Measurements from ENCODE around the gene SLC4A5. TPM values are rescaled to one million over a fixed set of nuclear protein-coding genes. Genes with fewer than 3 reads are reported as not detected.

The SLC4A5 gene
- total RNA-seq, 4 donors from 2014 or later: 18.3 to 94.5 (median 59.8) TPM

DNA sequence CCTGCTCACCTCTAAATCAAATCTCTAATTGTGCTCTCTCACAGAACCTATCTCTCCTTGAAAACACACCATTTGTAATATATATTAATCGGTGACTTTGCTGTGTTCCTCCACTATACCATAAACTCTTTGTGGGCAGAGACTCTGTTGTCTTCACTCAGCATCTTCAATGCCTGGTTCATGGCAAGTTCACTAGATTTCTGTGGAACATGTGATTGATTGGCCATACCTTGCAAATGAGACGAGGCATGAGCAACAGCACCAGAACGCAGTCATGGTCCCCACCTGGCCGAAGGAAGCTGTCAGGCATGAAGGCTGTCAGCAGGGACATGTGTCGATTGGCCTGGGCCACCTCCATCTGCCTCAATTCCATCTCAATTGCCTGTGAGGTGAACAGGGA, 25.3 kb upstream of the SLC4A5 start:
- WGBS, 2 donors: 93 to 95% methylated on average over 4 to 5 of the region's 5 CpGs
- intact Hi-C loops (cut with DNase I): no loop called here
- Histone ChIP-seq H3K27ac (no peak overlapping the region), H3K4me1 (peaks cover 0 to 8% of the 10 kb centered on the region in 2 donors), H3K9me3 (no peaks in the 10 kb centered on the region), H3K4me3 (replicated peaks in 1 of 3) (no peak overlapping the region), H3K36me3 (peaks cover 74 to 78% of the 10 kb centered on the region in 2 donors), H3K27me3 (no peaks in the 10 kb centered on the region)
- no peak for DNase-seq
- TF ChIP-seq, protein P1, sequence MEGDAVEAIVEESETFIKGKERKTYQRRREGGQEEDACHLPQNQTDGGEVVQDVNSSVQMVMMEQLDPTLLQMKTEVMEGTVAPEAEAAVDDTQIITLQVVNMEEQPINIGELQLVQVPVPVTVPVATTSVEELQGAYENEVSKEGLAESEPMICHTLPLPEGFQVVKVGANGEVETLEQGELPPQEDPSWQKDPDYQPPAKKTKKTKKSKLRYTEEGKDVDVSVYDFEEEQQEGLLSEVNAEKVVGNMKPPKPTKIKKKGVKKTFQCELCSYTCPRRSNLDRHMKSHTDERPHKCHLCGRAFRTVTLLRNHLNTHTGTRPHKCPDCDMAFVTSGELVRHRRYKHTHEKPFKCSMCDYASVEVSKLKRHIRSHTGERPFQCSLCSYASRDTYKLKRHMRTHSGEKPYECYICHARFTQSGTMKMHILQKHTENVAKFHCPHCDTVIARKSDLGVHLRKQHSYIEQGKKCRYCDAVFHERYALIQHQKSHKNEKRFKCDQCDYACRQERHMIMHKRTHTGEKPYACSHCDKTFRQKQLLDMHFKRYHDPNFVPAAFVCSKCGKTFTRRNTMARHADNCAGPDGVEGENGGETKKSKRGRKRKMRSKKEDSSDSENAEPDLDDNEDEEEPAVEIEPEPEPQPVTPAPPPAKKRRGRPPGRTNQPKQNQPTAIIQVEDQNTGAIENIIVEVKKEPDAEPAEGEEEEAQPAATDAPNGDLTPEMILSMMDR (IDR thresholded peaks at IDR 0.05): no peak
- TF ChIP-seq POLR2A (IDR thresholded peaks at IDR 0.05): no peak

DNA sequence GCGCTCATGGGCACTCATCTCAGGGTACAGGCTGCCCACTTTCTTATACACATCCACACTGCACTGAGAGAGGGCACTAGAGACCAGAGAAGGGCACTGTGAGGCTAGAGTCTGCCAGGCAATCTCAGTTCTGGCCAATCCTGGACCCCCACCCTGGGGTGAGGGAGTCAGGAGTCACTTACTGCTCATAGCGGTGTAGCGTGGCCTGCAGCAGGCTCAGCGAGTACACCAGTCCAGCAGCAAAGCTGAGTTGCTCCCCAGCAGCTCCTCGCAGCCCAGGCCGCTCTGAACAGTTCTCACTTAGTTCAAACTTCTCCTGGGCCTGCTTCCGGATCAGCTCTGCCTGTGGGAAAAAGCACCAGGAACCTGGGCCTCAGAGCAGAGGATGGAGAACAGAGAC, 24.6 kb upstream of the SLC4A5 start:
- DNase-seq: no peak
- WGBS, 2 donors: 96 to 98% methylated on average over 7 of the region's 7 CpGs
- H3K36me3 ChIP-seq: peaks cover 81 to 85% of the 10 kb centered on the region in 2 donors

GRCh38 chr2:74366036-74366435, 22.8 kb upstream of the SLC4A5 start:
- H3K27ac ChIP-seq: no peak overlapping the region
- DNase-seq: no peak
- WGBS, 2 donors: 90 to 100% methylated on average over 1 to 3 of the region's 3 CpGs
- no peaks in the 10 kb centered on the region for H3K4me1 ChIP-seq
- H3K4me3 ChIP-seq (replicated peaks in 1 of 3): no peak overlapping the region
- H3K36me3 ChIP-seq: peaks cover 97 to 100% of the 10 kb centered on the region in 2 donors
- no peaks in the 10 kb centered on the region for H3K9me3 ChIP-seq
- no peaks in the 10 kb centered on the region for H3K27me3 ChIP-seq
- intact Hi-C loops (cut with DNase I): no loop called here
- TF ChIP-seq, protein P1 (IDR thresholded peaks at IDR 0.05): no peak
- no peak for TF ChIP-seq POLR2A (IDR thresholded peaks at IDR 0.05)

More for the DNA sequence above, 24.6 kb upstream of the SLC4A5 start:
- peaks cover 0 to 1% of the 10 kb centered on the region in 2 donors for H3K4me1 ChIP-seq
- no peak for TF ChIP-seq POLR2A (IDR thresholded peaks at IDR 0.05)
- TF ChIP-seq, protein P1 (IDR thresholded peaks at IDR 0.05): no peak
- H3K27ac ChIP-seq: no peak overlapping the region
- H3K9me3 ChIP-seq: no peaks in the 10 kb centered on the region
- no peaks in the 10 kb centered on the region for H3K27me3 ChIP-seq
- no peak overlapping the region for H3K4me3 ChIP-seq (replicated peaks in 1 of 3)
- intact Hi-C loops (cut with DNase I): no loop called here

GRCh38 chr2:74364533-74365505, 21.6 kb upstream of the SLC4A5 start:
- Histone ChIP-seq H3K4me1 (no peaks in the 10 kb centered on the region), H3K27me3 (no peaks in the 10 kb centered on the region), H3K9me3 (no peaks in the 10 kb centered on the region), H3K36me3 (peaks cover 97 to 100% of the 10 kb centered on the region in 2 donors), H3K4me3 (replicated peaks in 1 of 3) (no peak overlapping the region), H3K27ac (no peak overlapping the region)
- TF ChIP-seq, protein P1 (IDR thresholded peaks at IDR 0.05): no peak
- no peak for TF ChIP-seq POLR2A (IDR thresholded peaks at IDR 0.05)
- intact Hi-C loops (cut with DNase I): no loop called here
- no peak for DNase-seq
- WGBS, 2 donors: 77 to 81% methylated on average over 8 of the region's 8 CpGs

GRCh38 chr2:74361327-74361726, 18.1 kb upstream of the SLC4A5 start:
- H3K36me3 ChIP-seq: peaks cover 65 to 68% of the 10 kb centered on the region in 2 donors

More at GRCh38 chr2:74361327-74361726, 18.1 kb upstream of the SLC4A5 start:
- no peaks in the 10 kb centered on the region for H3K9me3 ChIP-seq
- intact Hi-C loops (cut with DNase I): no loop called here
- H3K4me3 ChIP-seq (replicated peaks in 1 of 3): no peak overlapping the region
- H3K27ac ChIP-seq: no peak overlapping the region
- H3K4me1 ChIP-seq: no peaks in the 10 kb centered on the region
- DNase-seq: no peak
- no peaks in the 10 kb centered on the region for H3K27me3 ChIP-seq
- TF ChIP-seq, protein P1 (IDR thresholded peaks at IDR 0.05): no peak
- no peak for TF ChIP-seq POLR2A (IDR thresholded peaks at IDR 0.05)
- 88 to 93% methylated on average over 11 of the region's 11 CpGs for WGBS, 2 donors

All from thyroid gland (tissue), 4 donors.